Neuronal stem cell (in vitro differentiated cells): ENCODE results near the gene CASZ1.

Experiments used
- DNase-seq: peaks from one replicate; pipeline ENCODE4 v3.0.0-alpha.2; 2013; ENCODE audit warnings: low spot score
- H2AFZ ChIP-seq: one replicate; pipeline ENCODE4 v1.6.1; 2013; ENCODE audit warnings: mild to moderate bottlenecking, low read length, inconsistent platforms
- H2AK5ac ChIP-seq: 2 replicates; pipeline ENCODE4 v1.6.1; 2013; ENCODE audit warnings: low read depth, mild to moderate bottlenecking, inconsistent platforms, low read length, moderate library complexity, mixed read lengths
- H2BK120ac ChIP-seq: 2 replicates; pipeline ENCODE4 v1.6.1; 2013; ENCODE audit warnings: low read depth, mild to moderate bottlenecking, inconsistent platforms, low read length, moderate library complexity, mixed read lengths
- H2BK12ac ChIP-seq: one replicate; pipeline ENCODE4 v1.6.1; 2013; ENCODE audit warnings: low read length, inconsistent platforms
- H2BK15ac ChIP-seq: 2 replicates; pipeline ENCODE4 v1.6.1; 2013; ENCODE audit warnings: mild to moderate bottlenecking, low read length, inconsistent platforms, mixed read lengths
- H2BK5ac ChIP-seq: one replicate; pipeline ENCODE4 v1.6.1; 2013; ENCODE audit warnings: inconsistent platforms, mild to moderate bottlenecking, low read length, moderate library complexity
- H3K14ac ChIP-seq: one replicate; pipeline ENCODE4 v1.6.1; 2013; ENCODE audit warnings: low read length, inconsistent platforms
- H3K18ac ChIP-seq: 2 replicates; pipeline ENCODE4 v1.6.1; 2013; ENCODE audit warnings: low read length, inconsistent platforms
- H3K23ac ChIP-seq: 2 replicates; pipeline ENCODE4 v1.6.1; 2013; ENCODE audit warnings: low read depth, mild to moderate bottlenecking, mixed read lengths, low read length, inconsistent platforms; ENCODE audit not compliant: poor library complexity
- H3K27ac ChIP-seq: replicated peaks from 3 replicates; pipeline ENCODE4 v1.5.1; 2013; ENCODE audit warnings: low read length, inconsistent platforms
- H3K27me3 ChIP-seq, 3 experiments: 2 replicates each; pipeline ENCODE4 v1.6.1; 2013; ENCODE audit warnings: low read length in 3 of 3, mild to moderate bottlenecking in 2 of 3, inconsistent platforms in 1 of 3, low read depth in 1 of 3, mixed read lengths in 1 of 3, moderate library complexity in 1 of 3; ENCODE audit not compliant: control insufficient read depth in 3 of 3, insufficient read depth in 3 of 3
- H3K36me3 ChIP-seq, 2 donors: replicated peaks in 1 of 2; 2 replicates each; pipeline ENCODE4 v1.6.1; 2013; ENCODE audit warnings: low read length in 2 of 2; ENCODE audit not compliant: control insufficient read depth in 2 of 2, insufficient read depth in 2 of 2
- H3K4ac ChIP-seq: 2 replicates; pipeline ENCODE4 v1.6.1; 2013; ENCODE audit warnings: inconsistent platforms, mild to moderate bottlenecking, low read length, moderate library complexity
- H3K4me1 ChIP-seq, 2 donors: 1 replicate in 1 of 2; 2 replicates in 1 of 2; pipeline ENCODE4 v1.6.1; 2013; ENCODE audit warnings: low read length in 2 of 2, low read depth in 1 of 2; ENCODE audit not compliant: control insufficient read depth in 2 of 2, insufficient read depth in 1 of 2
- H3K4me2 ChIP-seq: one replicate; pipeline ENCODE4 v1.6.1; 2013; ENCODE audit warnings: mild to moderate bottlenecking, low read length, inconsistent platforms; ENCODE audit not compliant: insufficient read depth, poor library complexity, severe bottlenecking
- H3K4me3 ChIP-seq, 2 donors: 2 replicates each; pipeline ENCODE4 v1.5.1; 2013; ENCODE audit warnings: low read length in 2 of 2, mild to moderate bottlenecking in 2 of 2, inconsistent platforms in 1 of 2, moderate library complexity in 1 of 2
- H3K79me1 ChIP-seq: one replicate; pipeline ENCODE4 v1.6.1; 2013; ENCODE audit warnings: low read depth, mild to moderate bottlenecking, inconsistent platforms, low read length, moderate library complexity
- H3K9ac ChIP-seq: one replicate; pipeline ENCODE4 v1.6.1; 2013; ENCODE audit warnings: mild to moderate bottlenecking, low read depth, low read length, inconsistent platforms; ENCODE audit not compliant: poor library complexity
- H3K9me3 ChIP-seq, 2 donors: replicated peaks in 1 of 2; 2 replicates each; pipeline versions ENCODE3 to v1.6.1; 2013; ENCODE audit warnings: low read length in 2 of 2, mild to moderate bottlenecking in 2 of 2, inconsistent platforms in 1 of 2, low read depth in 1 of 2, mixed read lengths in 1 of 2, moderate library complexity in 1 of 2; ENCODE audit not compliant: control insufficient read depth in 2 of 2, insufficient read depth in 1 of 2
- H4K8ac ChIP-seq: one replicate; pipeline ENCODE4 v1.6.1; 2013; ENCODE audit warnings: low read depth, mild to moderate bottlenecking, inconsistent platforms, low read length, moderate library complexity
- H4K91ac ChIP-seq: one replicate; pipeline ENCODE4 v1.6.1; 2013; ENCODE audit warnings: low read length, low read depth, mild to moderate bottlenecking, inconsistent platforms; ENCODE audit not compliant: poor library complexity
- WGBS, 2 donors: extraction: QIAGEN DNeasy Blood & Tissue Kit; methylation state at CpG; one replicate each; pipeline ENCODE4 v1.1.7; 2013; ENCODE audit warnings: missing lambda C conversion rate in 2 of 2, mixed read lengths in 1 of 2; ENCODE audit not compliant: insufficient read length in 2 of 2, insufficient replicate concordance in 1 of 2; ENCODE audit errors: extremely low coverage in 2 of 2; 5-methylcytosine and 5-hydroxymethylcytosine counted together

CASZ1 gene

GRCh38 chr1:10623686-10624145 is 172.7 kb downstream of the CASZ1 start:
- Histone ChIP-seq H3K18ac (peak overlapping the region; percentile 22), H3K79me1 (peaks cover 4% of the 10 kb centered on the region), H2BK15ac (no peak overlapping the region), H2BK120ac (no peak overlapping the region), H4K91ac (no peak overlapping the region), H3K27me3 (no peaks in the 10 kb centered on the region), H2BK5ac (no peak overlapping the region), H2BK12ac (no peak overlapping the region), H3K27ac (no peak overlapping the region), H2AFZ (no peak overlapping the region), H3K36me3 (peaks cover 4 to 18% of the 10 kb centered on the region in 2 donors), H3K4ac (no peak overlapping the region), H3K9me3 (no peaks in the 10 kb centered on the region), H3K4me1 (peaks cover 0 to 2% of the 10 kb centered on the region in 2 donors), H2AK5ac (no peak overlapping the region), H3K4me3 (no peak overlapping the region), H3K9ac (no peak overlapping the region), H4K8ac (no peak overlapping the region), H3K4me2 (no peak overlapping the region), H3K14ac (no peak overlapping the region), H3K23ac (no peak overlapping the region)
- DNase-seq = no peak
- no CpG with 5 or more reads among the region's 12 CpGs for WGBS, 2 donors

- H3K27ac ChIP-seq = no peak overlapping the region
- DNase-seq = no peak
- H3K9ac ChIP-seq = no peak overlapping the region
- H3K79me1 ChIP-seq = no peaks in the 10 kb centered on the region
- H2BK5ac ChIP-seq = no peak overlapping the region
- H3K4me1 ChIP-seq = peaks cover 0 to 2% of the 10 kb centered on the region in 2 donors
- no peak overlapping the region for H3K4ac ChIP-seq
- H3K27me3 ChIP-seq = no peaks in the 10 kb centered on the region
- H3K9me3 ChIP-seq = no peaks in the 10 kb centered on the region
- H2BK120ac ChIP-seq = no peak overlapping the region
- no peak overlapping the region for H2BK12ac ChIP-seq
- H3K23ac ChIP-seq = no peak overlapping the region
- no peak overlapping the region for H3K4me2 ChIP-seq
- peaks cover 5 to 18% of the 10 kb centered on the region in 2 donors for H3K36me3 ChIP-seq
- no peak overlapping the region for H2AFZ ChIP-seq
- H4K8ac ChIP-seq = no peak overlapping the region
- H2BK15ac ChIP-seq = no peak overlapping the region
- no peak overlapping the region for H3K18ac ChIP-seq
- no peak overlapping the region for H4K91ac ChIP-seq
- H2AK5ac ChIP-seq = no peak overlapping the region
- no peak overlapping the region for H3K14ac ChIP-seq
- no peak overlapping the region for H3K4me3 ChIP-seq
- WGBS, 2 donors = no CpG with 5 or more reads among the region's 24 CpGs
Observed at GRCh38 chr1:10622910-10623685, 173.3 kb downstream of the CASZ1 start.

GRCh38 chr1:10621906-10622305 is 174.5 kb downstream of the CASZ1 start:
- H3K9ac ChIP-seq = no peak overlapping the region
- no peak overlapping the region for H2AK5ac ChIP-seq
- H3K23ac ChIP-seq = peak overlapping the region; percentile 16
- no peak overlapping the region for H2BK120ac ChIP-seq
- H4K91ac ChIP-seq = no peak overlapping the region
- no peak overlapping the region for H3K4me3 ChIP-seq
- H3K4me1 ChIP-seq = peaks cover 0 to 2% of the 10 kb centered on the region in 2 donors
- WGBS, 2 donors = no CpG with 5 or more reads among the region's 9 CpGs
- no peak overlapping the region for H2BK15ac ChIP-seq
- H3K4me2 ChIP-seq = no peak overlapping the region
- peaks cover 5 to 18% of the 10 kb centered on the region in 2 donors for H3K36me3 ChIP-seq
- no peak overlapping the region for H3K4ac ChIP-seq
- H3K27ac ChIP-seq = no peak overlapping the region
- no peaks in the 10 kb centered on the region for H3K9me3 ChIP-seq
- DNase-seq = no peak
- H4K8ac ChIP-seq = no peak overlapping the region
- H3K14ac ChIP-seq = no peak overlapping the region
- H2BK5ac ChIP-seq = no peak overlapping the region
- no peak overlapping the region for H3K18ac ChIP-seq
- H2AFZ ChIP-seq = no peak overlapping the region
- no peaks in the 10 kb centered on the region for H3K27me3 ChIP-seq
- no peaks in the 10 kb centered on the region for H3K79me1 ChIP-seq
- no peak overlapping the region for H2BK12ac ChIP-seq

- no peak overlapping the region for H2BK120ac ChIP-seq
- no peak overlapping the region for H2AFZ ChIP-seq
- no peaks in the 10 kb centered on the region for H3K79me1 ChIP-seq
- no peak overlapping the region for H2BK5ac ChIP-seq
- no peak overlapping the region for H3K14ac ChIP-seq
- no peaks in the 10 kb centered on the region for H3K9me3 ChIP-seq
- H3K27ac ChIP-seq = no peak overlapping the region
- H4K8ac ChIP-seq = no peak overlapping the region
- no peak overlapping the region for H2BK12ac ChIP-seq
- no peak overlapping the region for H3K18ac ChIP-seq
- H3K27me3 ChIP-seq = no peaks in the 10 kb centered on the region
- no peak overlapping the region for H3K4me3 ChIP-seq
- H3K9ac ChIP-seq = no peak overlapping the region
- H2AK5ac ChIP-seq = no peak overlapping the region
- WGBS, 2 donors = no CpG with 5 or more reads among the region's 12 CpGs
- no peak overlapping the region for H3K4me2 ChIP-seq
- peaks cover 0 to 2% of the 10 kb centered on the region in 2 donors for H3K4me1 ChIP-seq
- no peak overlapping the region for H3K4ac ChIP-seq
- no peak overlapping the region for H4K91ac ChIP-seq
- DNase-seq = no peak
- no peak overlapping the region for H3K23ac ChIP-seq
- no peak overlapping the region for H2BK15ac ChIP-seq
- peaks cover 5 to 13% of the 10 kb centered on the region in 2 donors for H3K36me3 ChIP-seq
Observed at GRCh38 chr1:10620776-10621175, 175.7 kb downstream of the CASZ1 start.
